ENCODE data around the gene GJB1.

Gene GJB1

GRCh38 chrX:71215338-71215912 is 7.6 kb upstream of the GJB1 start:
- no peak for DNase-seq

- DNase-seq: no peak
These were observed 6.5 kb upstream of the GJB1 start for GRCh38 chrX:71216485-71216884.

GRCh38 chrX:71217298-71217697 is 5.7 kb upstream of the GJB1 start:
- no peak for DNase-seq

GRCh38 chrX:71221145-71221544 is 1.9 kb upstream of the GJB1 start:
- DNase-seq: no peak

- no peak for DNase-seq
These were observed 1.2 kb downstream of the GJB1 start for GRCh38 chrX:71224098-71224708.

- no peak for DNase-seq
These were observed 2.0 kb downstream of the GJB1 start for GRCh38 chrX:71225009-71225408.

GRCh38 chrX:71225676-71226075 is 2.7 kb downstream of the GJB1 start:
- DNase-seq: no peak

GRCh38 chrX:71227370-71228062 is 4.5 kb downstream of the GJB1 start:
- no peak for DNase-seq

- no peak for DNase-seq
These were observed 5.1 kb downstream of the GJB1 start for GRCh38 chrX:71228063-71228642.

GRCh38 chrX:71235482-71235881 is 12.5 kb downstream of the GJB1 start:
- no peak for DNase-seq

GRCh38 chrX:71236836-71237235 is 13.8 kb downstream of the GJB1 start:
- no peak for DNase-seq

GRCh38 chrX:71239781-71240180 is 16.8 kb downstream of the GJB1 start:
- no peak for DNase-seq

GRCh38 chrX:71241301-71241700 is 18.3 kb downstream of the GJB1 start:
- DNase-seq: no peak

GRCh38 chrX:71244359-71245128 is 21.5 kb downstream of the GJB1 start:
- no peak for DNase-seq

- no peak for DNase-seq
These were observed 22.1 kb downstream of the GJB1 start for GRCh38 chrX:71245159-71245558.

GRCh38 chrX:71250841-71251240 is 27.8 kb downstream of the GJB1 start:
- DNase-seq: no peak

GRCh38 chrX:71251466-71251973 is 28.5 kb downstream of the GJB1 start:
- DNase-seq: no peak

- DNase-seq: no peak
These were observed 29.2 kb downstream of the GJB1 start for GRCh38 chrX:71252221-71252620.

GRCh38 chrX:71253253-71254091 is 30.4 kb downstream of the GJB1 start:
- peak in 1 of 2 experiments; percentile 22 for DNase-seq

GRCh38 chrX:71254092-71254963 is 31.3 kb downstream of the GJB1 start, which contains the start of gene ZMYM3:
TSS of gene ZMYM3 (minus strand) at chrX:71254140. CDS start at chrX:71253255, 885 bp downstream.
- peak; percentile 73 to 90 for DNase-seq

- no peak for DNase-seq
These were observed 33.0 kb downstream of the GJB1 start for GRCh38 chrX:71256051-71256450.

Measured in NCI-H446 (cell line).